Loucy (cell line): Measurements from ENCODE around the gene ZBTB20.

ENCODE experiments used
- H2AFZ ChIP-seq: fragments of 200-600 bp; sonication (generic); 2 replicates; pipeline ENCODE4 v1.6.0; 2016; ENCODE audit warnings: antibody characterized with exemption, mild to moderate bottlenecking, low read length, moderate library complexity
- H3F3A ChIP-seq: fragments of 200-600 bp; 2 replicates; pipeline ENCODE4 v1.6.0; 2016; ENCODE audit warnings: antibody characterized with exemption, low read depth, mild to moderate bottlenecking
- H3K27me3 ChIP-seq: fragments of 200-600 bp; sonication (generic); 2 replicates; pipeline ENCODE4 v1.6.1; 2014; ENCODE audit warnings: low read length, mild to moderate bottlenecking; ENCODE audit not compliant: insufficient read depth, poor library complexity, severe bottlenecking
- H3K36me3 ChIP-seq: fragments of 200-600 bp; sonication (generic); 2 replicates; pipeline ENCODE4 v1.6.1; 2016; ENCODE audit warnings: low read length; ENCODE audit not compliant: insufficient read depth
- H3K4me1 ChIP-seq: fragments of 200-600 bp; sonication (generic); 2 replicates; pipeline ENCODE4 v1.5.1; 2014; ENCODE audit warnings: low read length, mild to moderate bottlenecking; ENCODE audit not compliant: insufficient read depth, poor library complexity, severe bottlenecking
- H3K4me2 ChIP-seq: fragments of 200-600 bp; sonication (generic); 2 replicates; pipeline ENCODE4 v1.6.0; 2014; ENCODE audit warnings: antibody characterized with exemption, low read length, low read depth, mild to moderate bottlenecking; ENCODE audit not compliant: poor library complexity, severe bottlenecking
- H3K4me3 ChIP-seq: fragments of 200-600 bp; sonication (generic); 2 replicates; pipeline ENCODE4 v1.5.1; 2014; ENCODE audit warnings: low read length, mild to moderate bottlenecking, mixed read lengths; ENCODE audit not compliant: poor library complexity, severe bottlenecking
- H3K79me2 ChIP-seq: fragments of 200-600 bp; sonication (generic); 2 replicates; pipeline ENCODE4 v1.6.1; 2014; ENCODE audit warnings: low read length; ENCODE audit not compliant: insufficient read depth
- H3K9ac ChIP-seq: fragments of 200-600 bp; sonication (generic); 2 replicates; pipeline ENCODE4 v1.6.0; 2014; ENCODE audit warnings: mild to moderate bottlenecking, low read depth, low read length, moderate library complexity; ENCODE audit not compliant: poor library complexity, severe bottlenecking
- H3K9me2 ChIP-seq: fragments of 200-600 bp; sonication (generic); replicated peaks from 2 replicates; pipeline ENCODE4 v1.6.1; 2016; ENCODE audit warnings: low read depth, low read length, mixed read lengths
- H3K9me3 ChIP-seq: fragments of 200-600 bp; sonication (generic); 2 replicates; pipeline ENCODE4 v1.6.1; 2014; ENCODE audit warnings: mild to moderate bottlenecking, antibody characterized with exemption, low read length, low read depth; ENCODE audit not compliant: insufficient read depth
- H4K20me1 ChIP-seq: fragments of 200-600 bp; sonication (generic); 2 replicates; pipeline ENCODE4 v1.6.0; 2014; ENCODE audit warnings: antibody characterized with exemption, low read length, mild to moderate bottlenecking; ENCODE audit not compliant: insufficient read depth, poor library complexity, severe bottlenecking
- EZH2phosphoT487 ChIP-seq: fragments of 200-600 bp; IDR thresholded peaks from 2 replicates; pipeline ENCODE4 v1.6.1; 2018; ENCODE audit warnings: antibody characterized with exemption, mild to moderate bottlenecking, moderate library complexity, borderline replicate concordance
- TF ChIP-seq, protein P1 (sequence below): fragments of 200-600 bp; sonication (generic); conservative IDR thresholded peaks from 2 replicates; pipeline ENCODE4 v1.5.1; 2014; ENCODE audit warnings: mild to moderate bottlenecking, antibody characterized with exemption, low read length

Gene ZBTB20

GRCh38 chr3:115081444-115081843 is 65.6 kb downstream of the ZBTB20 start:
- Histone ChIP-seq H3F3A (no peaks in the 10 kb centered on the region), H3K9me3 (peaks cover 2% of the 10 kb centered on the region; the same call in 1 of the 2 replicates), H3K4me3 (no peak overlapping the region), H3K4me1 (peaks cover 18% of the 10 kb centered on the region), H3K9me2 (no peaks in the 10 kb centered on the region), H3K36me3 (peaks cover 4% of the 10 kb centered on the region; the same call in 1 of the 2 replicates), H3K27me3 (no peaks in the 10 kb centered on the region), H2AFZ (no peak overlapping the region), H3K79me2 (peaks cover 25% of the 10 kb centered on the region; the same call in 1 of the 2 replicates), H3K9ac (no peak overlapping the region), H4K20me1 (no peaks in the 10 kb centered on the region), H3K4me2 (no peak overlapping the region)
- no peak for TF ChIP-seq EZH2phosphoT487
- TF ChIP-seq, protein P1, sequence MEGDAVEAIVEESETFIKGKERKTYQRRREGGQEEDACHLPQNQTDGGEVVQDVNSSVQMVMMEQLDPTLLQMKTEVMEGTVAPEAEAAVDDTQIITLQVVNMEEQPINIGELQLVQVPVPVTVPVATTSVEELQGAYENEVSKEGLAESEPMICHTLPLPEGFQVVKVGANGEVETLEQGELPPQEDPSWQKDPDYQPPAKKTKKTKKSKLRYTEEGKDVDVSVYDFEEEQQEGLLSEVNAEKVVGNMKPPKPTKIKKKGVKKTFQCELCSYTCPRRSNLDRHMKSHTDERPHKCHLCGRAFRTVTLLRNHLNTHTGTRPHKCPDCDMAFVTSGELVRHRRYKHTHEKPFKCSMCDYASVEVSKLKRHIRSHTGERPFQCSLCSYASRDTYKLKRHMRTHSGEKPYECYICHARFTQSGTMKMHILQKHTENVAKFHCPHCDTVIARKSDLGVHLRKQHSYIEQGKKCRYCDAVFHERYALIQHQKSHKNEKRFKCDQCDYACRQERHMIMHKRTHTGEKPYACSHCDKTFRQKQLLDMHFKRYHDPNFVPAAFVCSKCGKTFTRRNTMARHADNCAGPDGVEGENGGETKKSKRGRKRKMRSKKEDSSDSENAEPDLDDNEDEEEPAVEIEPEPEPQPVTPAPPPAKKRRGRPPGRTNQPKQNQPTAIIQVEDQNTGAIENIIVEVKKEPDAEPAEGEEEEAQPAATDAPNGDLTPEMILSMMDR = no peak; the same call in 1 of the 2 replicates

GRCh38 chr3:115077501-115078250 is 69.4 kb downstream of the ZBTB20 start:
- Histone ChIP-seq H3K4me2 (no peak overlapping the region), H4K20me1 (no peaks in the 10 kb centered on the region), H3K9me3 (peaks cover 9% of the 10 kb centered on the region; the same call in 1 of the 2 replicates), H3K4me1 (peaks cover 4% of the 10 kb centered on the region), H3K9ac (no peak overlapping the region), H2AFZ (no peak overlapping the region), H3K36me3 (peaks cover 11% of the 10 kb centered on the region; the same call in 1 of the 2 replicates), H3K4me3 (no peak overlapping the region), H3K9me2 (no peaks in the 10 kb centered on the region), H3K27me3 (no peaks in the 10 kb centered on the region), H3K79me2 (peaks cover 29% of the 10 kb centered on the region), H3F3A (no peaks in the 10 kb centered on the region)
- TF ChIP-seq EZH2phosphoT487 = no peak
- TF ChIP-seq, protein P1 = no peak

DNA sequence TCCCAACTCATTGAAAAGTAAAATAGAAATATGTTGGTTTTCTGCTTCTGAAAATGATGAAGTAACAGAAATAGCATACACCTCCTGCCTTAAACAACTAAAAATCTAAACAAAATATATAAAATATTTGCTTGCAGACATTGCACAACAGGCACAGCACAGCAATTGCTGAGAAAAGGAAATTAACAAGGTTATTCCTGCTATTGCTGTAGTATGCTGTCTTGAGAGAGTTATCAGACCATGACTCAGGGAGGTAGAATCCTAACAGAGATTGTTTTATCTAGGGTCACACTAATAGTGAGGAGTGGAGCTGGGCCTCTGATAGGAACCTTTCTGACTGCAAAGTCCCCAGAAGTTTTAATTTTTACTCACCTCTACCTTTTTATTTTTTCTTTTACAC is 72.6 kb downstream of the ZBTB20 start:
- H3K36me3 ChIP-seq = peaks cover 11% of the 10 kb centered on the region; the same call in 1 of the 2 replicates
- no peaks in the 10 kb centered on the region for H3F3A ChIP-seq
- no peaks in the 10 kb centered on the region for H3K27me3 ChIP-seq
- no peak overlapping the region for H3K4me3 ChIP-seq
- no peak overlapping the region for H2AFZ ChIP-seq
- peaks cover 9% of the 10 kb centered on the region; the same call in 1 of the 2 replicates for H3K9me3 ChIP-seq
- peaks cover 26% of the 10 kb centered on the region for H3K79me2 ChIP-seq
- no peaks in the 10 kb centered on the region for H4K20me1 ChIP-seq
- H3K4me1 ChIP-seq = no peaks in the 10 kb centered on the region
- no peaks in the 10 kb centered on the region for H3K9me2 ChIP-seq
- TF ChIP-seq, protein P1 = no peak
- no peak for TF ChIP-seq EZH2phosphoT487
- H3K4me2 ChIP-seq = no peak overlapping the region
- no peak overlapping the region for H3K9ac ChIP-seq
